SH-SY5Y (cell line): ENCODE data around the gene SGMS1.
A peak's percentile ranks its signal among the peaks of the same experiment; 100 is the strongest.

ENCODE experiments used
- GATA2 ChIP-seq: IDR thresholded peaks from 2 replicates; pipeline ENCODE4 v1.6.1; 2011; ENCODE audit warnings: mild to moderate bottlenecking, low read depth, low read length
- GATA3 ChIP-seq: IDR thresholded peaks from 2 replicates; pipeline ENCODE4 v1.6.1; 2011; ENCODE audit warnings: low read depth, mild to moderate bottlenecking, low read length, moderate library complexity

SGMS1 gene

DNA sequence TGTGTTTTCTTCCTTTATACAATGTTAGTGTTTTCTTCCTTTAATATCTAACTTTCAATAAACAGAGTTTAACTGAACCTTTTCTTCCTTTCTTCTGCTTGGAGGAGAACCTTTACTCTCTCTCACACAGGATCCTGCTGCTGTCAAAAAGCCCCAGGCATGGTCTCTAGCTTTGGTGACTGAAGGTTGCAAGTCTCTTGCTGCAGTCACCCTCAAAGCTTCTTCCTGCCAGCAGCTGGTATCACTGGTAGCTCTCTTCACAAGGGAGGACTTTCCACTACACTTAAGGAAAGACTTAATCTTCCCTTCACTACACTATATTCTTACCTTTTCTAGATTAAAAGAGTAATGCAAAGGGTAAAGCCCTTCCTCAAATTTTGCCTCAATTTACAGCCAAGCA, 153.4 kb downstream of the SGMS1 start:
- TF ChIP-seq GATA3 (no peak), GATA2 (no peak)

DNA sequence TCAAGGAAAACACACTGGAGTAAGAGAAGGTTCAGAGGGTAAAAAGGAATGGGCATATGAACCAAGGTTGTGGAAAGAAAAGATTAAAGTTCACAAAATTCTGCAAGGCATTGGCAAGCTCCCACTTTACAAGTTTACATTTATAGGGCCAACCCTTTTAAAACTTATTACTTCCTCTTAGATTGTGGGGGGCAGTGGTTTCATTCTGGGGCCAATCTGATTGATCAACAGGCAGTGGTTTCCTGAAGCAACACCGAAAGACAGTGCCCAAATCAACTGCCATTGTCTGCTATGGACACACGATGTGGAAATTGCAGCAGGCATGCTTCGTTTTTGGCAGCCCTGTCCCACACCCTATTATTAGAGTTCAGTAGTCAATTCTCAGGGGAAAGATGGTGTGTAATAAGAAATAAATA, 154.0 kb downstream of the SGMS1 start:
- TF ChIP-seq GATA3 (no peak), GATA2 (no peak)

DNA sequence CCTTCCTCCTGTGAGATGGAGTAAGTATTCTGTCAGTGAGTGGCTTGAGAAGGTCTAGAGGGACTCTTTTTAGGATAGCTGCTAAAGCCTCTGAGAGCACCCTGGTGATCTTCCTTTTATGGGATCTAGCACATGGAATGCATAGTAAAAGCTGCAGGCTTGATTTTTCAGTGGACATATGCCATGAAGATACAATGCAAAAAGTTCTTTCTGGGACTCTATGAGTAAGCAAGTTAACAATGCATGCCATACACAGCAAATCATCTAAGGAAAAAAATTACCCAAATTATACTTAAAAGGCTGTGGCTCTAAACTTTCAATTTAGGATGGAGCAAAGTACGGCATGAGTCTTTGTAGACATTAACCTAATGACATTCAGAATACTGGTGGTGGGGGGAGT, 154.5 kb downstream of the SGMS1 start:
- TF ChIP-seq GATA3: no peak

DNA sequence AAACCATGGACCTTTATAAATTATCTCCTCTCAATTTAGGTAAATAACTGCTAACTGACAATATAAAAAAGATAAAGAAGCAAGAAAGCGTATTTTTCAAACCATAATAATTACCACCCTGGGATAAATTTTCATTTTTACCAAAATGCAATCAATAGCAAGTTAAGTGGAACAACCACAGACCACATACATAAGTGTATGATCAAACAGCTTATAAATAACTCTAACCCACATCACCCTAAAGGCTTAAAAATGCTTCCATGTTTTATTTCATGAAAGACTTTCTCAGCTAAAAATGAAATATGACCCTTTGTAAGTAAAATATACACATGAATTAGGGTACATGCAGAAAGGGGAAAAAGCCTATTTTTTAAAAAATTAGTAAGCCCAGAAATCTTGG, 156.5 kb downstream of the SGMS1 start:
- no peak for TF ChIP-seq GATA3
- no peak for TF ChIP-seq GATA2

DNA sequence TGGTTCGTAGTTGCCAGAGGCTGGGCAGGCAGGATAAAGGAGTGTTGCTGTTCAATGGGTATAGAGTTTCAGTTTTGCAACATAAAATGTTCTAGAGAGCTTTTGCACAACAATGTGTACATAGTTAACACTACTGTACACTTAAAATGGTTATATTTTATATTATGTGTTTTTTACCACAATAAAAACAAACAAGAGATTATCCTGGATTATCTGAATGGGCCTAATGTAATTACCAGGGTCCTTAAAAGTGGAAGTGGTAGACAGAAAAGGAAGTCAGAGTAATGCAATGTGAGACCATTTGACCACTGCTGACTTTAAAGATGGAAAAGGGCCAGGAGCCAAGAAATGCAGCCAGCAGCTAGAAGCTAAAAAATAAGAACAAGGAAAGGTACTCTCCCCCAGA, 159.7 kb downstream of the SGMS1 start:
- TF ChIP-seq GATA2: no peak
- TF ChIP-seq GATA3: no peak

DNA sequence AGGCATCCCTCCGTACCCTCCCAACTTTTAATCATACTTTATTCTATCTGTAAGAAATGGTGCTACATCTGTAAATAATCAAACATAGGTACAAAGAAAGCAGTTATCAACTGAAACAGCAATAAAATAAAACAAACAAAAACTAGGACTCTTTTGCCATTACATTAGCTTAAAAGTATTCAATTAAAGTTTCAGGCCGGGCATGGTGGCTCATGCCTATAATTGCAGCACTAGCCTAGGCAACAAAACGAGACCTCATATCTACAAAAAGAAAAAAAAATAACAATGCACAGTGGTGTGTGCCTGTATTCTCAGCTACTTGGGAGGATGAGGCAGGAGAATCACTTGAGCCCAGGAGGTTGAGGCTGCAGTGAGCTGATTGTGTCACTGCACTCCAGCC, 161.9 kb downstream of the SGMS1 start:
- no peak for TF ChIP-seq GATA2
- no peak for TF ChIP-seq GATA3

DNA sequence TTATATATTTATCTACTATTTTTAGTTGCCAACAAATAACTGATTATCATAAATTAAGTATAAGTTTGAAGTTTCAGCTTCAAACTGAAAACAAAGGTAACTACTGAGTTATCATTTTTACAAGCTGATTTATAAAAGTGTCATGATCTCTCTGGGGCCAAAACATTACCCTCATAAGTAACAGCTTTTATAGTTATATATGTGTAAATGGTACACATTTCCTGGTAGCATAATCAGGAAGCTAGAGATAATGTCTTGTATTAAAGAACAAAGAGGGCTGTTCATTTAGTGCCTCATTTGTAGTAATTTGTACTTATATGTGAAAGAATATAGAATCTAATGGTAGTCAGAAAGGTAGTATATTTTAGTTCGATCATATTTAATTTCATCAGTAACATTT, 162.6 kb downstream of the SGMS1 start:
- no peak for TF ChIP-seq GATA3
- TF ChIP-seq GATA2: no peak

DNA sequence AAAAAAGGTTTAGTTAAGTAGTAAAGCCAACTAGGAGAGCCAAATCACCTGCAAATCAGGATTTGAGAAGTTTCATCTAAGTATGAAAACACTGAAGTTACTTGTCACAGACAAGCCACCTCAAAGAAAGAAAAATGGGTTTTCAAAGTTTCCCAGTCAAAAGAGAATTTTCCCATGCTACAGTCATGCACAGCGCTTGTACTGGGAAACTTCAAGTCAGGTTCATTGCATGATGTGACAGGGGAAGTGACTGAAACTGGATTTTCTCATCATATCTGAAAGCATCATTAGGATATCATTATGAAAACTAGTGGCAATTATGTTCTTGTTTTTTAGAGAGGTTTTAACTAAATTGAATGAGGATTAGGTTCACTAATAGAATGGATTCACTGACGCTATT, 167.0 kb downstream of the SGMS1 start:
- TF ChIP-seq GATA3 (no peak), GATA2 (no peak)

DNA sequence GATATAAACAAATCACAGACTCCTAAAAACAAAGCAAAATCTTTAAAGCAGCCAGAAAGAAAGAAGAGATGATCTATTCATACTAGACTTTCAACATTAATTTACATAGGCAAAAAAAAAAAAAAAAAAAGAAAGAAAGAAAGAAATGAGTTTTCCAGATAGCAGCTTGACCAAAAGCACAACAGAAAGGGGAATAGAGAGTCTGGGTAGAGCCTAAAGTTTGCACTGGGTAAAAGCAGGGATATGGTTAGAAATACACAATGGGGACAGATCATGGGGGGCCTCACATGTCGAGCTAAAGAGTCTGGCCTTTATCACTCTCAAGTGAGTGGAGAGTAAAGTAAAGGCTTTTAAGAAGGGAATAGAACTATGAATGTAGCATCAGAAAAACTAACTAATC, 169.8 kb downstream of the SGMS1 start:
- no peak for TF ChIP-seq GATA3
- TF ChIP-seq GATA2: no peak

DNA sequence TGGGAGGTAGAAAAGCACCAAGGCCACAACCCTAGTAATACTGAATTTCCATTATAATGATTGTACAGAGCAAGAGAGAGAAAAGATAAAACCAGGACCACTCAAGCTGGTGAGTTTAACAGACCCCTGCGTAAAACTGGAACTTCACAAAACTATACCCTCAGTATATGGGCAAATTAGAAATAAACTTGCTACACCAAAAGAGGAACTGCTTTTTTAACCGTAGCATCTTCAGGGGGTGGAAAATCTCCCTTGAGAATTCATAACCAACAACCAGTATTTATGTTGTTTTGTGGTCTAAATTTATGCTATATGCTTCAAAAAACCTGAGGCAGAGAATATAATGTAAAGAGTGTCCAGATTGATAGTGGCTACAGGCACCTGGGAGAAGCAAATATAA, 171.2 kb downstream of the SGMS1 start:
- TF ChIP-seq GATA3 (no peak), GATA2 (no peak)

DNA sequence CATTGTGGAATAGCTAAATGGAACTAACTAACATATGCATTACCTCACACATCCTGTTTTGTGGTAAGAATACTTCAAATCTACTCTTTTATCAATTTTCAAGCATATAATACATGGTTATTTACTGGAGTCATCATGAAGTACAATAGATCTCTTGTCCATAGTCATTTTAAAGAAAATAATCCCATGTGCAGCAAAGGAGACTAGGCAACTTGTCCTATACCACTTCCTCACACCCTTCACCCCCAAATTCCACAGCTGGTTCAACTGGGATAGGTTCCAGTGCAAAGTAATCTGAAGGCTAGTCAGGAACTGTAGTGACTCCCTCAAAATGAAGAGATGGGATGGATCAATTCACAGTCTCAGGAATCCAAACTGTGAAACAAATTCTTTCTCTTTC, 176.1 kb downstream of the SGMS1 start:
- TF ChIP-seq GATA2 (no peak), GATA3 (no peak)

DNA sequence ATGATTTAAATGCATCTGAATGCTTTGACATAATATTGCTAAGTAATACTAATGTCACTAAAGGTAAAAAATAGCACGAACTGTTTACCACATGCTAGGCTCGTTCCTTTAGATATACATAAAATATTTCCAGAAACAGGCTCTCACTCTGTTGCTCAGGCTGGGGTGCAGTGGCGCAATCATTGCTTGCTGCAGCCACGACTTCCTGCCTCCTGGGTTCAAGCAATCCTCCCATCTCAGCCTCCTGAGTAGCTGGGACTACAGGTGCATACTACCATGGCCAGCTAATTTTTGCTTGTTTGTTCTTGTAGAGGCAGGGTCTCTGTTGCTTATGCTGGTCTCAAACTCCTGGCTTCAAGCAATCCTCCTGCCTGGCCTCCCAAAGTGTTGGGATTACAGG, 183.3 kb downstream of the SGMS1 start:
- TF ChIP-seq GATA3 (no peak), GATA2 (no peak)

DNA sequence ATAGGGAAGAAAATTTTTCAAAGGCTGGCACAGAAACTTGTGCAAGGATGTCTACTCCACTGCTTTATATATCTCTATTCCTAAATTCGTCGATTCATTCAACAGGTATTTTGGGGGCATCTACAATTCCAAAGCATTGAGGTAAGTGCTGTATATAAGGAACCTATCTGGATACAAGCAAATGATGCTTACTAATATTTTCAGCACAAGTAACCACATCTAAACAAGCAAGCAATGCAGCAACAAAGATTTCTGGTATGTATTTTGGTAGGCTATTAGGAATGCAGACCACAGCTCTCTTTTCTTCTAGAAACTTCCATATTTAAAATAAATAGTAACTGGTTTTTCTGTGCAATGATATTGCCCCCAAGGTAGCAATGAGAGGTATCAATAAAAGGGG, 183.9 kb downstream of the SGMS1 start:
- no peak for TF ChIP-seq GATA3
- no peak for TF ChIP-seq GATA2

DNA sequence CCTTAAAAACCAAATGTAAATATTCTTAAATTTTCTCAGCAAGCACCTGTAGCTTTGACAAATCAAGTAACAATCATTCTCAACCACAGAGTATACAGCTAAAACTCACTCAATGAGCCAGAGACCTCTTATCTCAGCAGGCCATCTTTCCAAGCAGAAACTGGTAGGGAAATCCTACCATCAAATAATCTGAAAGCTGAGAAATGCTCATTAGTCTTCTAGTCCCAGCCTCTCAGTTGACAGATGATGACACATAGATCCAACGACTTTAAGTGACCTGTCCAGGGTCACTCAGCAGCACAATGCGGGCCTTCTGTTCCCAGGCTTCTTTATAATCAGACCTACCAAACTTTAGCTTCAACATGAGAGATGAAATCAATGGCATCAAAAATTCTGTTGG, 184.6 kb downstream of the SGMS1 start:
- peak; percentile 74 for TF ChIP-seq GATA3
- TF ChIP-seq GATA2: peak; percentile 76

DNA sequence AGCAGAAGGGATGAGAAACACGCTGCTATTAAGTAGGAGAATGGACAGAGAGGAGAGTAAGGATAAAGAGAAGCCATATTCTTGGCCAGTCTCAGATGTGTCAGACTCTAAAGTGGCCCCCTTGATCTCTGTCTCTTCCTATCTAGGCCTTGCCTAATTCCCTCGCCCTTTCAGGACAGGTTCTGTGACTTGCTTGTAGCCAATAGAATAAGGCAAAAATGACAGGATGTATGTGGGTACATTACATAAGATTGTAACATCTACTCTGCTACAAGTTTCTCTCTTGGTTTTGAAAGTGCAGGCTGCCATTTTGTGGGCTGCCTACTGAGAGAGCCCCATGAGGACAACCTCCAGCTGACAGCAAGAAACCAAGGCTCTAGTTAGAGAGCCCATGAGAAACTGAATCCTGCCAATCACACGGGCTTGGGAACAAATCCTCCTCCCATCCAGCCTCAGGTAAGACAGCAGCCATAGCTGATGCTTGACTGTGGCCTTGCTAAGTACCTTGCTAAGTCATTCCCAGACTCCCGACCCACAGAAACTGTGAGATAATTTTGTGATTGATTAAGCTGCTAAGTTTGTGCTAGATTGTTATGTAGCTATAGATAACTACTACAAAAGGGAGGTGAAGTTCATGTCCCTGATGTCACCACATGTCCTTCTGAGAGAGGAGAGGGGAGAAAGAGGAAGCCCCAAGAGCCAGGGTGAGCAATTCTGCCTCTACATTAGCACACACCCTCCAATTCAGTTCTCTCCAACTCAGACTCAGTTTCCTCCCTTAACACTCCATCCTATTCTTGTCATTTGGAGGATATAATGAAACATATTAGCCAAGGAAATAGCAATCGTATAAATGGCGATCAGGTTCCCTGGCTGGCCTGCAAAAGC, 185.5 kb downstream of the SGMS1 start:
- no peak for TF ChIP-seq GATA2
- TF ChIP-seq GATA3: no peak

DNA sequence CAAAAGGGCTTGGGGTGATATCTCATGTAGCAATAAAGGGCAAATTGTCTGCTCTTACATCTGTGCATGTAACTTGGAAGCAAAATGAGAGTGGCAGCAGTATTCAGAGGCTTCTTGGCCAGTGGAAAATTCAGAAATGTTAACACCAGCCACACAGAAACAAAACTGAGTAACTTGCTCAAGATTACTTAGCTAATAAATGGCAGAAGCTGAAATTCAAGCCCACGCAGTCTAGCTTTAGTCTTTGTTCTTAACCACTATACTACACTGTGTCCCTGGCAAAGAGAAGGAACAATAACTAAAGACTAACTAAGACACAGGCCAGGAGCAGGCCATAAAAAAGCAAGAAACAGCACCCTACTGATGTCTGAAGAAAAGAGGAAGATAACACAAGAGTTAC, 186.5 kb downstream of the SGMS1 start:
- no peak for TF ChIP-seq GATA3
- TF ChIP-seq GATA2: no peak
